ENCODE measurements around the gene ARVCF.

ARVCF gene

DNA sequence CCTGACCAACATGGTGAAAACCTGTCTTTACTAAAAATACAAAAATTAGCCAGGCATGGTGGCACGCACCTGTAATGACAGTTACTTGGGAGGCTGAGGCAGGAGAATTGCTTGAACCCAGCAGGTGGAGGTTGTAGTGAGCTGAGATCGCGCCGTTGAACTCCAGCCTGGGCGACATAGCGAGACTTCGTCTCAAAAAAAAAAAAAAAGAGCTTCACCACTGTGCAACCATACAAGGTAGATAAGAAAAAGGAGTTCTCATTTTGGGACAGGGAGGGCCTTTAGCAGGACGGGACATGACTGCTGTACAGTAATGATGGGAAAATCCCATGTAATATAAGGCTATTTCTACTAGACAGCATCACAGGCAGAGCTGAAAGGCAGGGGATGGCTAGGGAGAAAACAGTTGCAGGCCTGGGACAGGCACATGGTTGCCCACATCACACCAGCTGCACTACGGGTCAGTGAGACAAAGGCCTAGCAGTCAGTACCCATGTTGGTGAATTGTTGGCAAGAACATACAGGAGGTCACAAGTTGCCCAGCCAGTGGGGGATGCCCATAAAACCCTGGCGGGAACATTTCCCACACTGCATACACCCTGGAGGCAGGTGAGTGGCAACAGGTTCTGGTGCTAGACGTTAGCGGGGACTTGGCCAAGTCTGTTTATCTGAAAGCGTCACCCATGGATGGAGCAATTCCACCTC, 9.7 kb upstream of the ARVCF start:
- Histone ChIP-seq H3K27ac (ENCODE audit: low read depth, low read length) (no peak overlapping the region), H3K9ac (ENCODE audit: low read length) (no peak overlapping the region), H2BK5ac (ENCODE audit: low read depth, low read length, poor library complexity) (no peak overlapping the region), H3K18ac (ENCODE audit: low read length) (no peak overlapping the region), H4K8ac (ENCODE audit: low read depth, low read length) (no peak overlapping the region), H3K4me3 (ENCODE audit: low read depth, low read length) (no peak overlapping the region), H3K14ac (ENCODE audit: low read length) (no peak overlapping the region), H3K36me3 (ENCODE audit: control insufficient read depth in 1 of 2, insufficient read depth in 2 of 2, low read length in 2 of 2) (peaks cover 0 to 5% of the 10 kb centered on the region in 2 experiments), H2AFZ (ENCODE audit: insufficient read depth, low read length, poor library complexity) (no peak overlapping the region), H3K4me1 (ENCODE audit: control insufficient read depth in 1 of 2, insufficient read depth in 2 of 2, low read length in 2 of 2) (peaks cover 7 to 8% of the 10 kb centered on the region in 2 experiments), H3K4ac (ENCODE audit: low read depth, low read length) (no peak overlapping the region), H3K9me3 (ENCODE audit: insufficient read depth, low read depth, low read length) (peaks cover 4% of the 10 kb centered on the region), H2BK120ac (ENCODE audit: insufficient read depth, low read length, poor library complexity) (no peak overlapping the region), H3K79me2 (ENCODE audit: control insufficient read depth, insufficient read depth, low read length, poor library complexity) (peaks cover under 1% of the 10 kb centered on the region), H2AK5ac (ENCODE audit: low read length) (no peak overlapping the region), H3K4me2 (ENCODE audit: low read length) (no peak overlapping the region), H4K12ac (ENCODE audit: low read depth, low read length) (no peak overlapping the region), H3K27me3 (ENCODE audit: insufficient read depth, low read length) (no peaks in the 10 kb centered on the region), H3K23ac (ENCODE audit: low read length) (no peak overlapping the region), H4K91ac (ENCODE audit: low read depth, low read length) (no peak overlapping the region), H2BK12ac (ENCODE audit: low read length) (no peak overlapping the region), H3K79me1 (ENCODE audit: low read length) (peaks cover under 1% of the 10 kb centered on the region)
- no CpG with 5 or more reads among the region's 13 CpGs for WGBS (ENCODE audit: extremely low coverage, insufficient coverage, insufficient read length)
- DNase-seq, result peak; percentile 34 to 54

DNA sequence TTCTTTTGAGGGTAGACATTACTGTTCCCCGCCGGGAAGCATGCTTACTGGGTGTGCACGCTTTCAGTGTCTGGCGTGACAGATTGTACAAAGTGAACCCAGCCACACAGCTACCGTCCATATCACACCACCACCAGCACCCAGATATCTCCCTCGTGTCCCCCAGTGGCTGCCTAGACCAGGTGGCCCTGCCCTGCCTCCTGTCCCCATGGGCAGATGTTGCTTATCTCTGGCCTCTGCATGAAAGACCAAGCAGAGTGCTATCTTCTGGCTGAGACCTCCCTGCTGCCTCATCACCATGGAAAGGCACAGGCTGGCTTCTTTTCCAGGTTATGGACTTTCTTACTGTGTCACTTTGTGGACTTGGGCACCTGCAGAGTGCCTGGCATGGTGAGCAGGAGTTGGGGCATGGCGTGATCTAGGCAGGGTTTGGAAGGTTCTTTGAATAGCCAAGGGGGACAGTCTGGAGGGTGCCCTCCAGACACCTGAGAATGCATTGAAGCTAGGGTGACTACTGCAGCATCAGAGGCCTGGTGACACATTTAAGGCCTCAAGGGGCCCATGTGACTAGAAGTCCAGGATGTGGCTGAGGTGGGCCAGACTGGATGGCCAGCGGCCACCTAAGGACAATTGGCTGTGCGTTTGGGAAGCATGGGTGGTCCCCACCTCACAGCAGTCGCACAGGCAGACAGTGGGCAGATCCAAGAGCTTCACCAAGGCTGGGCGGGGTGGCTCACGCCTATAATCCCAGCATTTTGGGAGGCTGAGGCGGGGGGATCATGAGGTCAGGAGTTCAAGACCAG, 9.0 kb upstream of the ARVCF start:
- Histone ChIP-seq H3K79me1 (ENCODE audit: low read length) (peaks cover 5% of the 10 kb centered on the region), H3K79me2 (ENCODE audit: control insufficient read depth, insufficient read depth, low read length, poor library complexity) (peaks cover 5% of the 10 kb centered on the region), H2BK5ac (ENCODE audit: low read depth, low read length, poor library complexity) (no peak overlapping the region), H4K12ac (ENCODE audit: low read depth, low read length) (no peak overlapping the region), H2BK12ac (ENCODE audit: low read length) (no peak overlapping the region), H3K27me3 (ENCODE audit: insufficient read depth, low read length) (no peaks in the 10 kb centered on the region), H3K23ac (ENCODE audit: low read length) (no peak overlapping the region), H3K36me3 (ENCODE audit: control insufficient read depth in 1 of 2, insufficient read depth in 2 of 2, low read length in 2 of 2) (peaks cover 0 to 5% of the 10 kb centered on the region in 2 experiments), H3K9me3 (ENCODE audit: insufficient read depth, low read depth, low read length) (peaks cover 4% of the 10 kb centered on the region), H2AK5ac (ENCODE audit: low read length) (no peak overlapping the region), H2AFZ (ENCODE audit: insufficient read depth, low read length, poor library complexity) (no peak overlapping the region), H2BK120ac (ENCODE audit: insufficient read depth, low read length, poor library complexity) (no peak overlapping the region), H3K4me2 (ENCODE audit: low read length) (no peak overlapping the region), H3K27ac (ENCODE audit: low read depth, low read length) (no peak overlapping the region), H4K91ac (ENCODE audit: low read depth, low read length) (no peak overlapping the region), H4K8ac (ENCODE audit: low read depth, low read length) (no peak overlapping the region), H3K9ac (ENCODE audit: low read length) (no peak overlapping the region), H3K4me1 (ENCODE audit: control insufficient read depth in 1 of 2, insufficient read depth in 2 of 2, low read length in 2 of 2) (peaks cover 8 to 11% of the 10 kb centered on the region in 2 experiments), H3K14ac (ENCODE audit: low read length) (no peak overlapping the region), H3K4me3 (ENCODE audit: low read depth, low read length) (no peak overlapping the region), H3K18ac (ENCODE audit: low read length) (no peak overlapping the region), H3K4ac (ENCODE audit: low read depth, low read length) (no peak overlapping the region)
- WGBS (ENCODE audit: extremely low coverage, insufficient coverage, insufficient read length), result no CpG with 5 or more reads among the region's 13 CpGs
- DNase-seq, result no peak

DNA sequence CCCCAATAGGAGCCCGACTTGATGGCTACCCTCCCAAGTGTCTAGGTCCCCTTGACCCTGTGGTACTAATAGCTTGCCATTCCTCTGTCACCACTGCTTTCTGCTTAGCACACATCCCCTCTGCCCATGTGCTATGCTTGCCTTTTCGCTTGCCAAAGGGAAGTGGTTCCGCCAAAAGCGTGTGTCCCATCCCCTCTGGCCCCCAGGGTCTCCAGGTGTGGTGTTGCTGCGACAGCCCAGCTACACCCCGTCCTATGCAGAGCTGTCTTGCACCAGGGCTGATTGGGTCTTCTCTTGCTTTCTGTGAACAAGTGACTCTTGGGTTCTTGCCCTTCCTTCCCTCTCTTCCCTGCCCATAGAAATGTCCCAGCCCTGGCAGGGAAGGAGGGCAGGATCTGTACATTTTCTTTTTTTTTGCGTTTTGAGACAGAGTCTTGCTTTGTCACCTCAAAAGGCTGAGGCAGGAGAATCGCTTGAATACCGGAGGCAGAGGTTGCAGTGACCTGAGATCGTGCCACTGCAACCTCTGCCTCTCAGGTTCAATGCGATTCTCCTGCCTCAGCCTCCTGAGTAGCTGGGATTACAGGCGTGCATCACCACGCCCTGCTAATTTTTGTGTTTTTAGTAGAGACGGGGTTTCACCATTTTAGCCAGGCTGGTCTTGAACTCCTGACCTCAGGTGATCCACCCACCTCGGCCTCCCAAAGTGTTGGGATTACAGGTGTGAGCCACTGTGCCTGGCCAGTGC, 8.2 kb upstream of the ARVCF start:
- no peak overlapping the region for H4K91ac ChIP-seq (ENCODE audit: low read depth, low read length)
- H2AFZ ChIP-seq (ENCODE audit: insufficient read depth, low read length, poor library complexity), result no peak overlapping the region
- no peak overlapping the region for H2BK12ac ChIP-seq (ENCODE audit: low read length)
- H3K4me2 ChIP-seq (ENCODE audit: low read length), result no peak overlapping the region
- no peak overlapping the region for H3K27ac ChIP-seq (ENCODE audit: low read depth, low read length)
- H3K79me2 ChIP-seq (ENCODE audit: control insufficient read depth, insufficient read depth, low read length, poor library complexity), result peaks cover 6% of the 10 kb centered on the region
- H2AK5ac ChIP-seq (ENCODE audit: low read length), result no peak overlapping the region
- peaks cover 12 to 15% of the 10 kb centered on the region in 2 experiments for H3K4me1 ChIP-seq (ENCODE audit: control insufficient read depth in 1 of 2, insufficient read depth in 2 of 2, low read length in 2 of 2)
- no peak overlapping the region for H4K8ac ChIP-seq (ENCODE audit: low read depth, low read length)
- peaks cover 0 to 5% of the 10 kb centered on the region in 2 experiments for H3K36me3 ChIP-seq (ENCODE audit: control insufficient read depth in 1 of 2, insufficient read depth in 2 of 2, low read length in 2 of 2)
- H3K14ac ChIP-seq (ENCODE audit: low read length), result no peak overlapping the region
- H3K18ac ChIP-seq (ENCODE audit: low read length), result no peak overlapping the region
- no peaks in the 10 kb centered on the region for H3K27me3 ChIP-seq (ENCODE audit: insufficient read depth, low read length)
- no peak overlapping the region for H4K12ac ChIP-seq (ENCODE audit: low read depth, low read length)
- H2BK5ac ChIP-seq (ENCODE audit: low read depth, low read length, poor library complexity), result no peak overlapping the region
- H2BK120ac ChIP-seq (ENCODE audit: insufficient read depth, low read length, poor library complexity), result no peak overlapping the region
- H3K4me3 ChIP-seq (ENCODE audit: low read depth, low read length), result no peak overlapping the region
- WGBS (ENCODE audit: extremely low coverage, insufficient coverage, insufficient read length), result no CpG with 5 or more reads among the region's 15 CpGs
- no peak overlapping the region for H3K9ac ChIP-seq (ENCODE audit: low read length)
- no peak overlapping the region for H3K23ac ChIP-seq (ENCODE audit: low read length)
- H3K79me1 ChIP-seq (ENCODE audit: low read length), result peaks cover 9% of the 10 kb centered on the region
- no peak for DNase-seq
- H3K9me3 ChIP-seq (ENCODE audit: insufficient read depth, low read depth, low read length), result peaks cover 4% of the 10 kb centered on the region
- H3K4ac ChIP-seq (ENCODE audit: low read depth, low read length), result no peak overlapping the region

DNA sequence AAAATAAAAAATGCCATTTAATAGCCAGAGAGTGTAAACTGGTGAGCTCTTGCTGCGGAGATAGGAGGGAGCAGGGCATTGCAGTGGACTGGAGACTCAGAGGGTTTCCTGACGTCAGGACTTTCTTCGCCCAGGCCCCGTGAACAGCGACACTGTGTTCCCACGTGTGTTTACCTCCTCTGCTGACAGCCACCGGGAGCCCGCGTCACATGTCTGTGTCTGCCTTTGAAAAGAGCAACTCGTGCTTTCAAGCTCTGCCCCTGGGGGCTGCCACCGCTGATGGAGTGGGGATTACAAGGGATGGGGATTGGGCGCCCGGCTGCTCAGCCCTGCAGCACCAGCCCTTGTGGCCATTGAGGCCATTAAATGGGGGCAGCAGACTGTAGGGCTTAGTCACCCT, 7.6 kb upstream of the ARVCF start:
- Histone ChIP-seq H3K27me3 (ENCODE audit: insufficient read depth, low read length) (no peaks in the 10 kb centered on the region), H3K18ac (ENCODE audit: low read length) (no peak overlapping the region), H2BK120ac (ENCODE audit: insufficient read depth, low read length, poor library complexity) (no peak overlapping the region), H3K9me3 (ENCODE audit: insufficient read depth, low read depth, low read length) (peaks cover 4% of the 10 kb centered on the region), H3K36me3 (ENCODE audit: control insufficient read depth in 1 of 2, insufficient read depth in 2 of 2, low read length in 2 of 2) (peaks cover 0 to 5% of the 10 kb centered on the region in 2 experiments), H4K8ac (ENCODE audit: low read depth, low read length) (no peak overlapping the region), H3K79me1 (ENCODE audit: low read length) (peaks cover 9% of the 10 kb centered on the region), H3K9ac (ENCODE audit: low read length) (no peak overlapping the region), H4K91ac (ENCODE audit: low read depth, low read length) (no peak overlapping the region), H2AK5ac (ENCODE audit: low read length) (no peak overlapping the region), H3K23ac (ENCODE audit: low read length) (no peak overlapping the region), H3K4me2 (ENCODE audit: low read length) (no peak overlapping the region), H3K14ac (ENCODE audit: low read length) (no peak overlapping the region), H2BK12ac (ENCODE audit: low read length) (no peak overlapping the region), H2BK5ac (ENCODE audit: low read depth, low read length, poor library complexity) (no peak overlapping the region), H3K79me2 (ENCODE audit: control insufficient read depth, insufficient read depth, low read length, poor library complexity) (peaks cover 6% of the 10 kb centered on the region), H3K4me1 (ENCODE audit: control insufficient read depth in 1 of 2, insufficient read depth in 2 of 2, low read length in 2 of 2) (peaks cover 12 to 15% of the 10 kb centered on the region in 2 experiments), H3K4ac (ENCODE audit: low read depth, low read length) (no peak overlapping the region), H3K27ac (ENCODE audit: low read depth, low read length) (no peak overlapping the region), H2AFZ (ENCODE audit: insufficient read depth, low read length, poor library complexity) (no peak overlapping the region), H4K12ac (ENCODE audit: low read depth, low read length) (no peak overlapping the region), H3K4me3 (ENCODE audit: low read depth, low read length) (no peak overlapping the region)
- DNase-seq, result no peak
- WGBS (ENCODE audit: extremely low coverage, insufficient coverage, insufficient read length), result no CpG with 5 or more reads among the region's 13 CpGs
